ENCODE measurements around the gene CELA2A.
"Not testable (repeated sequence)": the region's sequence is repeated elsewhere in the genome, so short reads cannot be mapped to it uniquely, and the experiment has no call there.

Gene CELA2A

DNA sequence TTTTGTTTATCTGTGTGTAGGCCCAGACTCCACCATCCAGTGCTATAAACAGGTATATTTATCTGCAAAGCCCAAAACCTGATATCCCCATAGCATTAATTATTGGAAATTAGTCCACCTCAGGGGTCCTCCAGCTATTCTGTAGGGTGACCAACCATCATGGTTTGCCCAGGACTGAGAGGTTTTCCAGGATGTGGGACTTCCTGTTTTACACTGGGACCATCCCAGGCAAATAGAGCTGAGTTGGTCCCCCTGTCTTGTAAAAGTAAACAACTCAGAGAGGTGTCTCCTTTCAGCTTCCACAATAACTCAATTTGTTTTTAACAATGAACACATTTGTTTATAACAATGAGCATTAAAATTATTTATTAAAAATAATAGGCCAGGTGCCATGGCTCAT is 11.6 kb downstream of the CELA2A start:
- no peak for DNase-seq (ENCODE audit: low read depth, low spot score)

DNA sequence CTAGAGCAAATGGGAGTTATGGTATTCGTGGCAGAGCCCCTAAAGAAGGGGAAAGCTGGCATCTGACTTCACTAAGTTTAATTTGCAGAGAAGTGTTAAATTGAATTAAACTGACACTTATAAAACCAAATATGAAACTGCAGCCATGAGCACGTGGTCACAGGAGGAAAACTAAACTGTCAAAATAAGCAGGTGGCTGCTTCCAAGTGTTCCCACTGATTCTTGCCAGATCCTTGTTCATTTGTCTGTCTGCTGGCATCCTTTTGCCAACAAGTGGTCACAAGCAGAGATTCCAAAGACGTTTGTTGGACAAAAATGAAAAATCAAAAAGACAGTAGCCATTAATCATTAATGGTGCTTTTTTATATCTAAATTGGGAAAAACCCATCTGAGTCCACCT is 12.8 kb downstream of the CELA2A start:
- DNase-seq (ENCODE audit: low read depth, low spot score): no peak

DNA sequence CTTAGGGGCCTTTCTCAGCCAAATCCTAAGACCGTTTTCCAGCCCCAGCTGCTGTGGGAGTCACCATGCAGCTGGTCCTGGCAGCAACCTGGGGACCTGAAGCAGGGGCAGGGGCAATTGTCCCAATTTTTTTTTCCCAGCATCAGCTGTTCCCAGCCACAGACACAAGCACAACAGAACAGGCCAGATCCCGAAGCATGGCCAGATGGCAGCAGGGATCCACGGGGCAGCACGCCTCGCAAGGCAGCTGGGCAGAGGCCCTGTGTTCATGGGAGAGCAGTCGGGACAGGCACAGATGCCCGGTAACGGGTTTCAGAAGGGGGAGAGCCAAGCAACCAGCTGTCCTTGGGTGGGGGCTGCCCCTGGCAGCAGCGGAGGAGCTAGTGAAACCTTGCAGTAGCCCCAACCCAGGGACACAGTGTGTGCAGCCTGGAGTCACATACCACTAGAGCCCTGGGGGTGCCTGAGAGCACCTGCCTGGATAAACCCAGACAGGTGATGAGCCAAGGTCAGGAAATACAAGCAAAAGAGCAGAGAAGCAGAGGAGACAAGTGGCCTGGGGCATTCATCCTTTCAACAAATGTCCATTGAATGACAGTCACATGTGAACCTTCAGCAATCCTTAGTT is 13.4 kb downstream of the CELA2A start:
- not testable (repeated sequence) for DNase-seq (ENCODE audit: low read depth, low spot score)

DNA sequence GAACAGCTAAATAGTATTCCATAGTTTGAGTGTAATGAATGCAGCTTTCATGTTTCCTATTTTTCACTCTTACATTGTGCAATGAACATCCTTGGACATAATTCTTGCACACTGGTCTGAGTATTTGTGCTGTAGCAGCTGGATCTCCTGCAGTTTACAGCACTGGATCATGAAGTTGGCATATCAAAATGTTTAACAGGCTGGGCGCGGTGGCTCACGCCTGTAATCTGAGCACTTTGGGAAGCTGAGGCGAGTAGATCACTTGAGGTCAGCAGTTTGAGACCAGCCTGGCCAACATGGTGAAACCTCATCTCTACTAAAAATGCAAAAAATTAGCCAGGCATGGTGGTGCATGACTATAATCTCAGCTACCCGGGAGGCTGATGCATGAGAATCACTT is 14.5 kb downstream of the CELA2A start:
- not testable (repeated sequence) for DNase-seq (ENCODE audit: low read depth, low spot score)

DNA sequence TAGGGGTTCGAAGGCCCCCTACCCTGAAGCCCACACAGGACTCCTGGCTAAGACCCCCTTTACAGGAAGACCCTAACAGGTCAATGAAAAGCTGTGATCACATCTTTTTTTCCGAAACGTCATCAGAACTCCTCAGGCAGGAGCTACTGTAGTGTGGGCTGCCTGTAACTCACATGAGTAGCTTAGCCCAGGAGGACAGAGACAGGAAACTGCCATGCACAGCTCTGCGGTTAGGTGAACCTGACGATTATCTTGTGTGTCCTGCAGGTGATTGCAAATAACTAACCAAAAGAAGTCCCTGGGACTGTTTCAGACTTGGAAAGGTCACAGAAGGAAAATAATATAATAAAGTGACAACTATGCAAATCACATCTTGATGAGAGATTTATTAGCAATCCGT is 15.2 kb downstream of the CELA2A start:
- not testable (repeated sequence) for DNase-seq (ENCODE audit: low read depth, low spot score)

DNA sequence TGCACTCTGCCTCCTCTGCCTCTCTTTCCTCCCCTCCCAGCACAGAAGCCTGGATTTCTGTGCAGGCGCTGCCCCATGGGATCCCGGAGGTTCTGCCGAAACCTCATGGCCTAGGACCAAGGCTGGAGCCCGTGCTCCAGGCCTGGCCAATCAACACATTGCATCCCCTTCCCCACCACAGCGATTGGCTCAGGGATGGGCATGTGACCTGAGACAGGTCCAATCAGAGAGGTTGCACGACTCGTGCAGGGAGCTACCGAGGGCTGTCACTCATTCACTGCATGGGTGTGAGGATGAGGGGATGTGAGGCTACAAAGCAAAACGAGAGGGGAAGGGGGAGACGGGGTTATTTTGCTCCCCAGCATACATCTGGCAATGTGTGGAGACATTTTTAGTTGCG is 16.1 kb downstream of the CELA2A start:
- DNase-seq (ENCODE audit: low read depth, low spot score): no peak

DNA sequence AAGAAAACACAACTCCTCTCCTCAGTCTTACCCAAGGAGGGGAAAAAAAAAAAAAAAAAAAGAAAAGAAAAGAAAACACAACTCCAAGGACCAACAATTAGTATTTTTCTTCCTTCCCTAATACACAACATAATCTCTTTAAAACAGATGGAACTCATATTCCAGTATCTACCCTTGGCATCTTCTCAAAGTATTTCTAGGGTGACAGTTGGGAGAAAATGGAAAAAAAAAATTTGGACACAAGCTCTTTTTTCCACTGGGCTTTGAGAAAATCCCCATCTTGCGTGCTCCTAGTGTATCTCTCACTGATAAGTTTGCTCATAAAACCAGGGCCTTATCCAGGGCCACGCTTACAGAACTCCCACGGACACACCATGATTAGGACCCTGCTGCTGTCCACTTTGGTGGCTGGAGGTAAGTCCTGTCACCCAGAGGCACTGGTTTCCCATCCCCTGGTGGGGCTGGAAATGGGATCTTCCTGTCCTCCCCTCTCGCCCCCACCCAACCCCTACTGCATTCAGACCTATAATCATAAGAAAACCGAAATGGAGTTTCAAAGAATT is 19.3 kb downstream of the CELA2A start, which contains the start of gene CELA2B:
Gene CELA2B, plus strand, starts transcription at position 353 of the 563 bp plus-strand sequence. Its CDS starts 22 bp downstream, at position 375.
- no peak for DNase-seq (ENCODE audit: low read depth, low spot score)

DNA sequence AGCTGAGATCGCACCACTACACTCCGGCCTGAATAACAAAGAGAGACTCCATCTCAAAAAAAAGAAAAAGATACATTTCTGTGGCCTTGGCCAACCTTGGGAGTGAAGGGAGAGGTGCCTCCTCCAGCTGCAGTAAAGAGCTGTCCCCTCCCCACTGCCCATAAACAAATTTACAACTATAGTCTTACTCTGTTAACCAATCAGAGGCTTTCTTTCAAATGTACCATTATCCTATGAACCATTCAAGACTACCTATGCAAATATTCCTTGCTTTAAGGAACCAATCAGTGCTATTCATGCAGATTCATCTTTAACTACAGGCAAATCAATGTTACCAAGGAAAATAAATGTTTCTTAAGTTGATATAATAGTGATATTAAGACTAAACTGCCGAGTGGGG is 20.4 kb downstream of the CELA2A start:
- no peak for DNase-seq (ENCODE audit: low read depth, low spot score)

DNA sequence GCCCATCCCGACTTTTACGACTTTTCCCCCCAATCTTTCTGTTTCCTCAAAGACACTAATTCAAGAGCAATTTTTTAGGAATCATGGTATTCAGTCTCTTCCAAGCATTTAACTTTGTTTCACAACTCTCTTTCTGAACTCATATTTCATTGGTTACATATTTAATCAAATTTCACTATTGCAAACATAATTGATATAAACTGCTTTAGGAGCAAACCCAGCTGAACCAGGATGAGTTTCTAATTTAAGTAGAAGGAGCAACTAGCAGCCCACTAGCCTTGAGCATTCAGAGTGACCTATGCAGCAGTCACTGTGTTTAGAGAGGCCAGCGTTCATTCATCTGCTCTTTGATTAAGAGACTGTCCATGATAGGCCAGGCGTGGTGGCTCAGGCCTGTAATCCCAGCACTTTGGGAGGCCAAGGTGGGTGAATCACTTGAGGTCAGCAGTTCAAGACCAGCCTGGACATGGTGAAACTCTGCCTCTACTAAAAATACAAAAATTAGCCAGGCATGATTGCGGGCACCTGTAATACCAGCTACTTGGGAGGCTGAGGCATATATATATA is 21.2 kb downstream of the CELA2A start:
- no peak for DNase-seq (ENCODE audit: low read depth, low spot score)

DNA sequence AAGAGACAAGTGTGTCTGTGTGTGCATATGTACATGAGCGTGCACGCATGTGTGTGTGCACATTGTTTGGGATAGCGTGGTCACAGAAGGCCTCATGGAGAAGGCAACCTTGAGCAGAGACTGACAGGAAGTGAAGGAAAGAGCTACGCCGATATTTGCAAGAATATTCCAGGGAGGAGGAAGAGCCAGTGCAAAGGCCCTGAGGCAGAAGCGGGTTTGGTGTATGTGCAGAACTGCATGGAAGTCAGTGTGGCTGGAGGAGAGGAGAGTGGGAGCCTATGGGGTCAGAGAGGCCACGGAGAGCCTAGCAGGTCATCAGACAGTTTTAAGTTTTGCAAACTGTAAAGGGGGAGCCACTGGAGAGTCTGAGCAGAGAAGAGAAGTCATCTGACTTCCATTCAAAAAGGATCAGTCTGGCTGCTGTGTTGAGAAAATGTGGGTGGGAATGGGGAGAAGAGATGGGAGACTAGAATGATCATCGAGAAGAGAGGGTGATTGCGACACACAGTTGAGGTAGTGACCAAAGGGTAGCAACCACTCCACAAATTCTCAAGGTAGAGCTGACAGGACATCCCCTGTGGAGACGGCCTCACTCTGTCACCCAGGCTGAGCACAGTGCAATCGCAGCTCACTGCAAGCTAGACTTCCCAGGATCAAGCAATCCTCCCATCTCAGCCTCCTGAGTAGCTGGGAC is 23.3 kb downstream of the CELA2A start:
- DNase-seq (ENCODE audit: low read depth, low spot score): no peak

DNA sequence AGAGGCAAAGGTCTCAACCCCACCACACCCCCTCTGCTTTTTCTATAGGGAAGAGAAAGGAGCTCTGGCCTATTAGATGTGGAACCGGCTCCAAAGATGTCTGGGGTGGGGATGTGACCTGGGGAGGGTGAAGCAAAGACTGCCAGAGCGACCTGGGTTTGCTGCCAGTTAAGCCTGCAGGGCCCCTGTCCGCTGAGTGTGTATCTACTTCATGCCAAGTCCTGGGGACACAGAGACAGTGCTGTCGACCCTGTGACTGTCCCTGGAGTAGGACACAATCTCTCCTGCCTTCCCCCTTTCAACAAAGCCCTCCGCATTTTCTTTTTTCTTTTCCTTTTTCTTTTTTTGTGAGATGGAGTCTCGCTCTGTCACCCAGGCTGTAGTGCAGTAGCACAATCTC is 25.9 kb downstream of the CELA2A start:
- not testable (repeated sequence) for DNase-seq (ENCODE audit: low read depth, low spot score)

DNA sequence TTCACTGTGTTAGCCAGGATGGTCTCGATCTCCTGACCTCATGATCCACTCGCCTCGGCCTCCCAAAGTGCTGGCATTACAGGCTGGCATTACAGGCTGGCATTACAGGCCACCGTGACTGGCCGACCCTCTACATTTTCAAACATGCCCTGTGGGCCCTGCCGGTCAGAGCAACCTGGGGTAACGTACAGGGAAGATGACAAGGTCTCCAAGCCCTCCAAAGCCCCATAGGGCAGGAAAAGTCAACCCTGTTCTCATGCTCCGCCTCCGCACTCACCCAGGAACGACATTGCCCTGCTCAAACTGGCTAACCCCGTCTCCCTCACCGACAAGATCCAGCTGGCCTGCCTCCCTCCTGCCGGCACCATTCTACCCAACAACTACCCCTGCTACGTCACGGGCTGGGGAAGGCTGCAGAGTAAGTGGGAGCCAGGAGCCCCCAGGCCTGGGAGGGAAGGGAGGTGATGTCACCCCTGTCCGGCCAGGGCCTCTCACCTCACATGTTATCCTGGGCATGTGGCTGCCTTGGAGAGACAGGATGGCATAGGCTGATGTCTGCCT is 26.5 kb downstream of the CELA2A start:
- DNase-seq (ENCODE audit: low read depth, low spot score): not testable (repeated sequence)

DNA sequence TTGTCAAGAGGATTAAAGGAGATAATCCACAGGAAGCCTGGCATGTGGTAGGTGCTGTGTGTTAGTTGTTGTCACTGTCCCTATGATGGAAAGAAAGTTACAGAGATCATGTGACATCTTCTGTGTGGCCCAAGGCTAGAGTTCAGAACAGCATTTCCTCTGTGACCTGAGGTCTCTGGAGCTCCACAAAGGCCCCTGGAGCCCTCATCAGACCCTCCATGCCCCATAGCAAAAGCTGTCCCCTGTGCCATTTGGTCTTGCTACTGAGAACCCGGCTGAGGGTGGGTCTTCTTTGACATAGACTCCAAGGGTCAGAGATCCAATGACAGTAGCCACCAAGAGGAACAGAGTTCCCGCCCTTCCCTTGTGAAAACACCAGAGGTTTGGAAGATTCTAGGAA is 27.4 kb downstream of the CELA2A start:
- DNase-seq (ENCODE audit: low read depth, low spot score): no peak

DNA sequence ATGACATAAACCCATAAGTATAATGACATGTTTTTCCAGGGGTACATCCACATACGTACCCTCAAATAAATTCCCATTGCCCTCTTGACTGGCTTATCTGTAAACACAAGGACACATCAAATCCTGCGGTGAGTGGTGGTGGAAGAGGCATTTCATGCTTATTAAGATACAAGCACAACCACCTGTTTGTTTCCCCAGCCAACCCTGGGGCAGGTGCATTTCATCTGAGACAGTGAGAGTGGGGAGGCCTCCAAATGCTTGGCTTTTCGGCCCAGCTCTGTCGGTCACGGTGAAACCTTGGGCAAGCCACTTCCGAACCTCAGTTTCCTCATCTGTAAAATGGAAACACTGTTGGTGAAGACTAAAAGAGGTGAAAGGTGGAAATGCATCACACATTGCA is 27.9 kb downstream of the CELA2A start:
- not testable (repeated sequence) for DNase-seq (ENCODE audit: low read depth, low spot score)

DNA sequence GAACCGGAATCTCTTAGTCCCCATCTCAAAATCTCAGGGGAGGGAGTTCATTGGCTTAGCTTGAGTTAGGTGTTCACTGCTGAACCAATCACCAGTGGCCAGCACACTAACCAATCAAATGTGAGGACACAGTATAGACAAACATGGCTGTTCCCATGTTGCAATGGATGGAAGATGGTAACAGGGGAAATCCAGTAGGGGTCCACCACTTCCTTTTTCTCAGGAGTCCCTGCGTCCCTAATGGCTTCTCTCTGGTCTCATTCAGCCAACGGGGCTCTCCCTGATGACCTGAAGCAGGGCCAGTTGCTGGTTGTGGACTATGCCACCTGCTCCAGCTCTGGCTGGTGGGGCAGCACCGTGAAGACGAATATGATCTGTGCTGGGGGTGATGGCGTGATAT is 29.1 kb downstream of the CELA2A start:
- DNase-seq (ENCODE audit: low read depth, low spot score): no peak

DNA sequence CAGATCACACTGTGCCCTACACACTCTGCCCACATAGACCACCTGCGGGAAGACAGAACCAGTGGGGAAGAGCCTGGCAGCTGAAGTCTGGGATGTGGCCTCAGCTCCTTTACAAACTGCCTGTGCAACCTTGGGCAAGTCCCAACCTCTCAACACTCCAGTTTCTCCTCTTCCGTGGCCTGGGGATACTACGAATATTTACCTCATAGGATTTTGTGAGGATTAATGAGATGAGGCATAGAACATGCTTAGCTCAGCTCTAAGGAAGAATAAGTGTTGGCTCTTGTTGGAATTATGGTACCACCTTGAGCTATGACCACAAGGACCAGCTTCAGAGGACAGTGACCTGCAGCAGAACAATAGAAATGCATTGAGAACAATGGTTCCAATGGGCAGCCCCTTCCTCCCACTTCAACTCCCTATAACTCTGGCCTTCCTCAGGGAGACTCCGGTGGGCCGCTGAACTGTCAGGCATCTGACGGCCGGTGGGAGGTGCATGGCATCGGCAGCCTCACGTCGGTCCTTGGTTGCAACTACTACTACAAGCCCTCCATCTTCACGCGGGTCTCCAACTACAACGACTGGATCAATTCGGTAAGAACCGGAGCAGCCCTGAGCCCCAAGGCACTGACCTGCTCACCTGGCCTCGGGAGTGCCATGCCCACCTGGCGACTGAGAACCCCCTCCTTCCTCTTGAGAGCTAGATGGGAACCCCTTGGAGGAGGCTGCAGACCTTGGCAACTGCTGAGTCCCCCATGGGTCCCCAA is 30.5 kb downstream of the CELA2A start:
- not testable (repeated sequence) for DNase-seq (ENCODE audit: low read depth, low spot score)

DNA sequence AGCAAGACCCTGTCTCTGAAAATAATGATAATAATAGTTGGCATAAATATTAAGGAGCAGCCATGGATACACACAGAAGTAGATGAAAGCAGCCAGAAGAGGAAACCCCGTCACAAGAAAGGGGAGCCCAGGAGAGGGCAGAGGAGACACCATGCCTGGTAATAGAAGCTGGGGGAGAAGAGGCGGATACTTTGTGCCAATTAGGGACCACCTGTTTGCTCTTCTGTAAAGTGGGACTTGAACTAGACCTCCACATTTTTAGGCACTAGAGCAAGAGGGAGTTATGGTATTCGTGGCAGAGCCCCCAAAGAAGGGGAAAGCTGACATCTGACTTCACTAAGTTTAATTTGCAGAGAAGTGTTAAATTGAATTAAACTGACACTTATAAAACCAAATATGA is 31.8 kb downstream of the CELA2A start:
- DNase-seq (ENCODE audit: low read depth, low spot score): no peak

DNA sequence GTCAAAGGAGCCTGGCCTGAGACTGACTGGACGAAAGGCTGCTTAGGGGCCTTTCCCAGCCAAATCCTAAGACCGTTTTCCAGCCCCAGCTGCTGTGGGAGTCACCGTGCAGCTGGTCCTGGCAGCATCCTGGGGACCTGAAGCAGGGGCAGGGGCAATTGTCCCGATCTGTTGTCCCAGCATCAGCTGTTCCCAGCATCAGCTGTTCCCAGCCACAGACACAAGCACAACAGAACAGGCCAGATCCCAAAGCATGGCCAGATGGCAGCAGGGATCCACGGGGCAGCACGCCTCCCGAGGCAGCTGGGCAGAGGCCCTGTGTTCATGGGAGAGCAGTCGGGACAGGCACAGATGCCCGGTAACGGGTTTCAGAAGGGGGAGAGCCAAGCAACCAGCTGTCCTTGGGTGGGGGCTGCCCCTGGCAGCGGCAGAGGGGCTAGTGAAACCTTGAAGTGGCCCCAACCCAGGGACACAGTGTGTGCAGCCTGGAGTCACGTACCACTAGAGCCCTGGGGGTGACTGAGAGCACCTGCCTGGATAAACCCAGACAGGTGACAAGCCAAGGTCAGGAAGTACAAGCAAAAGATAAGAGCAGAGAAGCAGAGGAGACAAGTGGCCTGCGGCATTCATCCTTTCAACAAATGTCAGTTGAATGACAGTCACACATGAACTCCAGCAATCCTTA is 32.7 kb downstream of the CELA2A start:
- DNase-seq (ENCODE audit: low read depth, low spot score): no peak

DNA sequence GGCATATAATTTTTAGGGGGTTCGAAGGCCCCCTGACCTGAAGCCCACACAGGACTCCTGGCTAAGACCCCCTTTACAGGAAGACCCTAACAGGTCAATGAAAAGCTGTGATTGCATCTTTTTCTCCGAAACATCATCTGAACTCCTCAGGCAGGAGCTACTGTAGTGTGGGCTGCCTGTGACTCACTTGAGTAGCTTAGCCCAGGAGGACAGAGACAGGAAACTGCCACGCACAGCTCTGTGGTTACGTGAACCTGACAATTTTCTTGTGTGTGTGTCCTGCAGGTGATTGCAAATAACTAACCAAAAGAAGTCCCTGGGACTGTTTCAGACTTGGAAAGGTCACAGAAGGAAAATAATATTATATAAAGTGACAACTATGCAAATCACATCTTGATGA is 34.5 kb downstream of the CELA2A start:
- DNase-seq (ENCODE audit: low read depth, low spot score): not testable (repeated sequence)

DNA sequence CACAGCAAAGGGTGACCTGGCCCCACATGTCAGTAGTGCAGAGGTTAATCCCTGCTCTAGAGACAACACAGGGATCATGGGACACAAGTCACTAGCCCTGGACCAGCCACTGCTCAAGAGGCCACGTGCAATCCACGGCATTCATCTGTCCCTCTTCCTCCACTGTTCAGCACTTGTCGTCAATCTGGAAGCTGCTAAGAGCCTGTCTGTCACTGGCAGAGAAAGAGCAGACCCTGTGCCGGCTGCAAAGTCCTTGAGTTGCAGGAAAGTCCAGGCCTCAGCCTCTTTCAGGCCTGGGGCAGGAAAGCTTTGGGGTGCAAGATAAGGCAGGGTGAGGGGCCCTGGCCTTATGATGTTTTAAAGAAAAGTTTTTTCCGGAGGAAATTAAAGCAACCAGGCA is 36.1 kb downstream of the CELA2A start:
- DNase-seq (ENCODE audit: low read depth, low spot score): no peak

DNA sequence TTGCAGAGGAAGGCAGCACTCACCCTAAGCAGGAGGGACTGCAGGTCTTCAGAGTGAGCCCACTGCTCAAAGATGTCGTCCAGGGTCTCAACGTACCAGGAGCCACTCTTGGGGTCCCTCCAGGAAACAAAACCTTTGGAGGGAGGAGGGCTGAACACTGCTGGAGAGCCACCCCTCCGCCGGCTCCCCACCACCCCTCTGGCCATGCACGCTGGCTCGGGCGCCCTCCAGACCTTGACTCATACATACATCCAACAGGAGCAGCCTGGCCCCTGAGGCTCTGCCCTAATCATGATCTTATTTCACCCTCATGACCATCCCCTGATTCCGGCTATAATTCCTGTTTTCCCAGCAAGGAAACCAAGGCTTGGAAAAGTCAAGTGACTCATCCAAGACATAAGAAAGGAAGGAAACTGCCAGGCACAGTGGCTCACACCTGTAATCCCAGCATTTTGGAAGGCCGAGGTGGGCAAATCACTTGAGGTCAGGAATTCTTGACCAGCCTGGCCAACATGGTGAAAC is 37.4 kb downstream of the CELA2A start:
- no peak for DNase-seq (ENCODE audit: low read depth, low spot score)
